RWPE2 (cell line): Measurements from ENCODE around the gene PDCD1.
A peak's percentile ranks its signal among the peaks of the same experiment; 100 is the strongest.

Experiments used
- ATAC-seq: fragments of 200-7000 bp; cut with Tn5 transposase; 3 replicates; pipeline ENCODE4 v1.9.1; 2021; ENCODE audit warnings: low read depth
- DNase-seq: peaks from one replicate; pipeline ENCODE4 v3.0.0-alpha.2; 2020; ENCODE audit warnings: low spot score
- H3K27ac ChIP-seq: fragments of 450-650 bp; 2 replicates; pipeline ENCODE4 v1.5.1; 2017; ENCODE audit warnings: mild to moderate bottlenecking; ENCODE audit not compliant: poor library complexity, severe bottlenecking
- H3K27me3 ChIP-seq: fragments of 250-450 bp; sonication (Bioruptor Pico); 2 replicates; pipeline ENCODE4 v1.5.1; 2021; ENCODE audit warnings: mild to moderate bottlenecking, moderate library complexity; ENCODE audit not compliant: insufficient read depth, poor library complexity, severe bottlenecking
- H3K36me3 ChIP-seq: fragments of 250-450 bp; sonication (Bioruptor Pico); 2 replicates; pipeline ENCODE4 v1.5.1; 2020; ENCODE audit warnings: low read depth, mild to moderate bottlenecking, moderate library complexity
- H3K4me1 ChIP-seq: fragments of 250-450 bp; sonication (Bioruptor Pico); 2 replicates; pipeline ENCODE4 v1.5.1; 2021; ENCODE audit warnings: mild to moderate bottlenecking, moderate library complexity; ENCODE audit not compliant: insufficient read depth, poor library complexity, severe bottlenecking
- H3K4me3 ChIP-seq: fragments of 250-450 bp; sonication (Bioruptor Pico); 2 replicates; pipeline ENCODE4 v1.5.1; 2021; ENCODE audit warnings: mild to moderate bottlenecking, moderate library complexity; ENCODE audit not compliant: severe bottlenecking
- H3K9me3 ChIP-seq: fragments of 250-450 bp; sonication (Bioruptor Pico); 2 replicates; pipeline ENCODE4 v1.5.1; 2021; ENCODE audit warnings: mild to moderate bottlenecking, moderate library complexity; ENCODE audit not compliant: severe bottlenecking
- TF ChIP-seq, protein P1 (sequence below): fragments of 450-650 bp; IDR thresholded peaks from one replicate; pipeline ENCODE4 v1.5.1; 2017; ENCODE audit warnings: mild to moderate bottlenecking, moderate library complexity; ENCODE audit not compliant: poor library complexity, severe bottlenecking

PDCD1 gene

GRCh38 chr2:241897231-241897916 is 38.7 kb upstream of the PDCD1 start:
- H3K27ac ChIP-seq = no peak overlapping the region
- no peaks in the 10 kb centered on the region for H3K27me3 ChIP-seq

DNA sequence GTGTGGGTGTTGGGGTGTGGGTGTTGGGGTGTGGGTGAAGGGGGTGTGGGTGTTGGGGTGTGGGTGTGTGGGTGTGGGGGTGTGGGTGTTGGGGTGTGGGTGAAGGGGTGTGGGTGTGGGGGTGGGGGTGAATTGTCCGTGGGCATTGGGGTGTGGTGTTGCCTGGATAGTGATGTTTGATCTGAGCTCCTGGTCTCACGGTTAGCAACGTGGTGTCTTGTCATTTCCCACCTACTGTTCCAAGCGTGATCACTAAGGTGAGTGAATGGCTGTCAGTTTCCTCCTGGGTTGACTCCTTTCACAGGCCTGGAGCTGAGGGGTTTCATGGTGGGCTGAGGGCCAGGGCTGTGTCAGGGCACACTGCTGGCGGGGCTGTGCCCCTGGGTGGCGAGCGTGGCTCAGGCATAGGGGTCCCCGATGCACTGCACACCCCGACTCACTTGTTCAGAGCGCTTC is 38.1 kb upstream of the PDCD1 start:
- DNase-seq (no peak), ATAC-seq (no peak)
- no peaks in the 10 kb centered on the region for H3K27me3 ChIP-seq
- peaks cover 3% of the 10 kb centered on the region for H3K9me3 ChIP-seq
- H3K4me3 ChIP-seq = no peak overlapping the region
- no peaks in the 10 kb centered on the region for H3K36me3 ChIP-seq
- TF ChIP-seq, protein P1, sequence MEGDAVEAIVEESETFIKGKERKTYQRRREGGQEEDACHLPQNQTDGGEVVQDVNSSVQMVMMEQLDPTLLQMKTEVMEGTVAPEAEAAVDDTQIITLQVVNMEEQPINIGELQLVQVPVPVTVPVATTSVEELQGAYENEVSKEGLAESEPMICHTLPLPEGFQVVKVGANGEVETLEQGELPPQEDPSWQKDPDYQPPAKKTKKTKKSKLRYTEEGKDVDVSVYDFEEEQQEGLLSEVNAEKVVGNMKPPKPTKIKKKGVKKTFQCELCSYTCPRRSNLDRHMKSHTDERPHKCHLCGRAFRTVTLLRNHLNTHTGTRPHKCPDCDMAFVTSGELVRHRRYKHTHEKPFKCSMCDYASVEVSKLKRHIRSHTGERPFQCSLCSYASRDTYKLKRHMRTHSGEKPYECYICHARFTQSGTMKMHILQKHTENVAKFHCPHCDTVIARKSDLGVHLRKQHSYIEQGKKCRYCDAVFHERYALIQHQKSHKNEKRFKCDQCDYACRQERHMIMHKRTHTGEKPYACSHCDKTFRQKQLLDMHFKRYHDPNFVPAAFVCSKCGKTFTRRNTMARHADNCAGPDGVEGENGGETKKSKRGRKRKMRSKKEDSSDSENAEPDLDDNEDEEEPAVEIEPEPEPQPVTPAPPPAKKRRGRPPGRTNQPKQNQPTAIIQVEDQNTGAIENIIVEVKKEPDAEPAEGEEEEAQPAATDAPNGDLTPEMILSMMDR = no peak
- peaks cover 6% of the 10 kb centered on the region for H3K4me1 ChIP-seq
- no peak overlapping the region for H3K27ac ChIP-seq

More at GRCh38 chr2:241897231-241897916, 38.7 kb upstream of the PDCD1 start:
- Histone ChIP-seq H3K36me3 (no peaks in the 10 kb centered on the region), H3K4me1 (peaks cover 6% of the 10 kb centered on the region), H3K4me3 (no peak overlapping the region), H3K9me3 (peaks cover 3% of the 10 kb centered on the region)
- TF ChIP-seq, protein P1 = no peak
- DNase-seq (peak; percentile 47), ATAC-seq (no peak)

DNA sequence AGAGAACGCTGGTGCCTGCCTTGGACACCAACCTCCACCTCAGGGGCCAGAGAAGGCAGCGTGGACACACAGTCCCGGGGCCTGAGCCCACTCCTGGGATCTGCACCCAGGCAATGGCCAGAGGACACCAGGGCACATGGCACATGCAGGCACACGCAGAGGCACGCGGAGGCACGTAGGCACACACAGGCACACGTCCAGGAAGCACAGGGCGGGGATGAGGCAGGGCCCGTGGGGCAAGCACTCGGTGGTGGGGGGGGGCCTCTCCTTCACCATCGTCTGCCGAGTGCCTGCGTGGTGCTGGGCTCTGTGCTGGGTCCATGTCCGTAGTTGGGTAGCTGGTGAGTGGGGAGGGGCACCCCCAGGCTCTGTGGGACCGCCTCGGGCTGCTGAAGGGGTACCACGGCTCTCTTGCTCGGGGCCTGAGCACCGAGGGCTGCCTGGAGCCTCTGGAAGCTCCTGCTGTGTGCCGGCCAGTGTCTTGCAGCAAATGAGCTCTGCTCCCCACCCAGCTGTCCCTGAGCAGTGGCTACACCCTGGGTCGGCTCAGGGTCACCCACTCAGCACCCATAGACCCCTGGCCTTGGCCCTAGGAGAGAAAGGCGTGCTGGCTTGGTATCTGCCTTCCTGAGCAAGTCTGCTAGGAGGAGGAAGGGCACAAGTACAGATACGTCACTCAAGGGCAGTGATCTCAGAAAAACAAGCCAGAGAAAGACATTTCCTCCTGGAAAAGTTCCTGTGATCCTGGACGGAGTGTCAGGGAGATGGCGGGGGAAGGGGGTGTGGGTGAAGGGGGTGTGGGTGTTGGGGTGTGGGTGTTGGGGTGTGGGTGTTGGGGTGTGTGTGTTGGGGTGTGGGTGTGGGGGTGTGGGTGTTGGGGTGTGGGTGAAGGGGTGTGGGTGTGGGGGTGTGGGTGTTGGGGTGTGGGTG is 37.3 kb upstream of the PDCD1 start:
- H3K27ac ChIP-seq = no peak overlapping the region
- H3K36me3 ChIP-seq = no peaks in the 10 kb centered on the region
- ATAC-seq (no peak), DNase-seq (peak; percentile 78)
- peaks cover 3% of the 10 kb centered on the region for H3K9me3 ChIP-seq
- H3K4me3 ChIP-seq = no peak overlapping the region
- H3K27me3 ChIP-seq = no peaks in the 10 kb centered on the region
- H3K4me1 ChIP-seq = peaks cover 1% of the 10 kb centered on the region
- TF ChIP-seq, protein P1 = no peak

GRCh38 chr2:241895427-241895711 is 36.7 kb upstream of the PDCD1 start:
- Histone ChIP-seq H3K4me3 (no peak overlapping the region), H3K4me1 (no peaks in the 10 kb centered on the region), H3K9me3 (peaks cover 3% of the 10 kb centered on the region), H3K27me3 (no peaks in the 10 kb centered on the region), H3K36me3 (no peaks in the 10 kb centered on the region), H3K27ac (no peak overlapping the region)
- no peak for ATAC-seq
- TF ChIP-seq, protein P1 = no peak
- DNase-seq = no peak
